ENCODE results near the gene RNASE13. TPM values are rescaled to one million over a fixed set of nuclear protein-coding genes. Genes with fewer than 3 reads are reported as not detected.

Gene RNASE13
- total RNA-seq, 1 experiment from 2014 or later, result not detected

Small RNA genes lying within 50 kb of the gene (microRNA-seq; reads per million reads assigned to microRNA genes)
- not detected for gene MIR6717

Other genes starting within 250 kb of the RNASE13 start
- gene RNASE1, start 232.0 kb downstream of the RNASE13 start, total RNA-seq (2022), result 40.2 and 45.8 TPM in 2 replicates
- not detected in 2 replicates for gene RNASE3, start 143.4 kb downstream of the RNASE13 start, total RNA-seq (2022)
- not detected in 2 replicates for gene RNASE2, start 79.3 kb downstream of the RNASE13 start, total RNA-seq (2022)
- gene METTL17, start 44.8 kb downstream of the RNASE13 start, total RNA-seq (2022), result 73.2 and 76.7 TPM in 2 replicates
- not detected in 2 replicates for gene SLC39A2, start 35.5 kb downstream of the RNASE13 start, total RNA-seq (2022)
- gene NDRG2, start 9.7 kb downstream of the RNASE13 start, total RNA-seq (2022), result 10.8 and 16.0 TPM in 2 replicates
- not detected in 2 replicates for gene TPPP2, start 4.6 kb downstream of the RNASE13 start, total RNA-seq (2022)
- gene RNASE7, start 7.6 kb upstream of the RNASE13 start, total RNA-seq (2022), result not detected in 2 replicates
- not detected in 2 replicates for gene RNASE8, start 23.0 kb upstream of the RNASE13 start, total RNA-seq (2022)
- 15.0 and 16.8 TPM in 2 replicates for gene ARHGEF40, start 35.5 kb upstream of the RNASE13 start, total RNA-seq (2022)
- gene ZNF219, start 63.8 kb upstream of the RNASE13 start, total RNA-seq (2022), result 18.5 and 20.3 TPM in 2 replicates
- gene TMEM253, start 66.3 kb upstream of the RNASE13 start, total RNA-seq (2022), result 0.24 TPM in 1 of 2 replicates, not detected in the other
- gene OR5AU1, start 121.3 kb upstream of the RNASE13 start, total RNA-seq (2022), result 0.05 and 0.14 TPM in 2 replicates
- gene HNRNPC, start 234.6 kb upstream of the RNASE13 start, total RNA-seq (2022), result 472 and 476 TPM in 2 replicates
- gene RPGRIP1, start 245.3 kb upstream of the RNASE13 start, total RNA-seq (2022), result not detected in 2 replicates